ENCODE results near the gene DMXL1.

Gene DMXL1

GRCh38 chr5:119292701-119293515 is 222.0 kb downstream of the DMXL1 start:
- TF ChIP-seq TAF1 (IDR thresholded peaks at IDR 0.05; ENCODE audit: low read depth) (no peak), USF1 (IDR thresholded peaks at IDR 0.05) (no peak), TEAD4 (IDR thresholded peaks at IDR 0.05) (no peak), TCF12 (IDR thresholded peaks at IDR 0.05; ENCODE audit: low read depth) (no peak), YY1 (IDR thresholded peaks at IDR 0.05; ENCODE audit: low read depth) (no peak), FOXM1 (IDR thresholded peaks at IDR 0.05; ENCODE audit: borderline replicate concordance, low read depth) (no peak), CREB1 (IDR thresholded peaks at IDR 0.05; ENCODE audit: low read depth) (no peak), NFIC (IDR thresholded peaks at IDR 0.05) (no peak), REST (IDR thresholded peaks at IDR 0.05; ENCODE audit: low read depth) (no peak), CEBPB (IDR thresholded peaks at IDR 0.05) (no peak), RAD21 (IDR thresholded peaks at IDR 0.05; ENCODE audit: low read depth) (no peak), EP300 (IDR thresholded peaks at IDR 0.05; ENCODE audit: borderline replicate concordance) (no peak), EGR1 (IDR thresholded peaks at IDR 0.05) (no peak), ZBTB7A (IDR thresholded peaks at IDR 0.05; ENCODE audit: low read depth) (no peak), MAX (IDR thresholded peaks at IDR 0.05) (no peak)

- no peak for TF ChIP-seq YY1 (IDR thresholded peaks at IDR 0.05; ENCODE audit: low read depth)
- no peak for TF ChIP-seq EGR1 (IDR thresholded peaks at IDR 0.05)
- no peak for TF ChIP-seq MAX (IDR thresholded peaks at IDR 0.05)
- TF ChIP-seq CEBPB (IDR thresholded peaks at IDR 0.05), result no peak
Observed at GRCh38 chr5:119293516-119293829, 222.6 kb downstream of the DMXL1 start.

Measured in Ishikawa (cell line).